ENCODE data around the gene GIGYF1. TPM values are rescaled to one million over a fixed set of nuclear protein-coding genes. Genes with fewer than 3 reads are reported as not detected.
"Not testable (repeated sequence)": the region's sequence is repeated elsewhere in the genome, so short reads cannot be mapped to it uniquely, and the experiment has no call there.

GIGYF1 gene
- polyA plus RNA-seq, 1 experiment, result 4.4 TPM

- TF ChIP-seq CTCF (IDR thresholded peaks at IDR 0.05; ENCODE audit: low read depth, low read length), result peak; percentile 90
- POLR2A ChIA-PET, result interaction anchor here (0.6 to 2.3 kb wide), 22 partner anchors 11 to 389 kb away, joined by 3 to 19 read pairs (median 6); partner anchors contain the start of genes EPHB4, FBXO24, GIGYF1 and LRCH4
- Histone ChIP-seq H3K9me3 (ENCODE audit: control insufficient read depth, insufficient read depth, low read length) (no peaks in the 10 kb centered on the region; the same call in 1 of the 2 replicates), H3K27ac (ENCODE audit: low read depth, low read length) (peak overlapping the region; percentile 82), H3K4me3 (ENCODE audit: low read depth, low read length) (peak overlapping the region; percentile 77), H3K27me3 (ENCODE audit: control insufficient read depth, insufficient read depth, low read length) (peaks cover 7% of the 10 kb centered on the region)
- no peak for DNase-seq (ENCODE audit: low read depth, low spot score)
- CTCF ChIA-PET, result interaction anchor here (0.5 to 6.1 kb wide), 41 partner anchors 8 to 1546 kb away, joined by 3 to 165 read pairs (median 5); partner anchors contain the start of genes EPHB4, FBXO24, LRCH4 and MOSPD3
Observed at GRCh38 chr7:100705320-100705752, 11.3 kb upstream of the GIGYF1 start.

GRCh38 chr7:100701089-100701488 lies 7.0 kb upstream of the GIGYF1 start:
- ChIA-PET POLR2A (interaction anchor here (0.6 kb wide), 1 partner anchor 91 kb away, joined by 4 read pairs; no protein-coding TSS in a partner anchor), CTCF (interaction anchor here (3.2 to 6.1 kb wide), 2 partner anchors 10 to 151 kb away, joined by 9 to 165 read pairs; partner anchors contain the start of gene SLC12A9)
- H3K27ac ChIP-seq (ENCODE audit: low read depth, low read length); H3K4me3 ChIP-seq (ENCODE audit: low read depth, low read length); H3K9me3 ChIP-seq (ENCODE audit: control insufficient read depth, insufficient read depth, low read length); DNase-seq (ENCODE audit: low read depth, low spot score); H3K27me3 ChIP-seq (ENCODE audit: control insufficient read depth, insufficient read depth, low read length): not testable (repeated sequence)

GRCh38 chr7:100699018-100699417 lies 5.0 kb upstream of the GIGYF1 start:
- Histone ChIP-seq H3K27me3 (ENCODE audit: control insufficient read depth, insufficient read depth, low read length) (peaks cover 11% of the 10 kb centered on the region), H3K4me3 (ENCODE audit: low read depth, low read length) (no peak overlapping the region), H3K27ac (ENCODE audit: low read depth, low read length) (no peak overlapping the region), H3K9me3 (ENCODE audit: control insufficient read depth, insufficient read depth, low read length) (0 out of 2 replicates have a peak, but pooled peaks cover 4% of the 10 kb centered on the region)
- ChIA-PET POLR2A (no interaction called here), CTCF (interaction anchor here (1.3 kb wide), 1 partner anchor 139 kb away, joined by 3 read pairs; no protein-coding TSS in a partner anchor)
- no peak for DNase-seq (ENCODE audit: low read depth, low spot score)
- TF ChIP-seq CTCF (IDR thresholded peaks at IDR 0.05; ENCODE audit: low read depth, low read length), result no peak

GRCh38 chr7:100696123-100696521 lies 2.1 kb upstream of the GIGYF1 start:
- ChIA-PET POLR2A (no interaction called here), CTCF (interaction anchor here (1.3 to 2.8 kb wide), 2 partner anchors 10 to 155 kb away, joined by 4 to 13 read pairs; partner anchors contain the start of gene POP7)
- no peak for DNase-seq (ENCODE audit: low read depth, low spot score)
- H3K9me3 ChIP-seq (ENCODE audit: control insufficient read depth, insufficient read depth, low read length), result 0 out of 2 replicates have a peak, but pooled peaks cover 4% of the 10 kb centered on the region
- no peak for TF ChIP-seq CTCF (IDR thresholded peaks at IDR 0.05; ENCODE audit: low read depth, low read length)
- H3K27me3 ChIP-seq (ENCODE audit: control insufficient read depth, insufficient read depth, low read length), result peaks cover 10% of the 10 kb centered on the region
- H3K4me3 ChIP-seq (ENCODE audit: low read depth, low read length), result no peak overlapping the region
- no peak overlapping the region for H3K27ac ChIP-seq (ENCODE audit: low read depth, low read length)

GRCh38 chr7:100693312-100694097 lies 545 bp downstream of the GIGYF1 start:
- CTCF ChIA-PET, result interaction anchor here (0.5 to 4.3 kb wide), 9 partner anchors 12 to 451 kb away, joined by 3 to 56 read pairs (median 7); partner anchors contain the start of genes POP7 and SLC12A9
- no peak for DNase-seq (ENCODE audit: low read depth, low spot score)
- 0 out of 2 replicates have a peak, but pooled peaks cover 4% of the 10 kb centered on the region for H3K9me3 ChIP-seq (ENCODE audit: control insufficient read depth, insufficient read depth, low read length)
- TF ChIP-seq CTCF (IDR thresholded peaks at IDR 0.05; ENCODE audit: low read depth, low read length), result no peak
- H3K27me3 ChIP-seq (ENCODE audit: control insufficient read depth, insufficient read depth, low read length), result peaks cover 2% of the 10 kb centered on the region
- POLR2A ChIA-PET, result interaction anchor here (0.6 to 1.8 kb wide), 6 partner anchors 12 to 265 kb away, joined by 3 to 19 read pairs (median 4); partner anchors contain the start of genes PCOLCE, POP7, SLC12A9 and ZCWPW1
- H3K27ac ChIP-seq (ENCODE audit: low read depth, low read length), result no peak overlapping the region
- H3K4me3 ChIP-seq (ENCODE audit: low read depth, low read length), result peak overlapping the region; percentile 80

All from AG04450 (cell line).